ENCODE results near the gene VAMP8. TPM values are rescaled to one million over a fixed set of nuclear protein-coding genes. Genes with fewer than 3 reads are reported as not detected.
"Not testable (repeated sequence)": the region's sequence is repeated elsewhere in the genome, so short reads cannot be mapped to it uniquely, and the experiment has no call there.

The VAMP8 gene
- total RNA-seq, 1 donor from 2014 or later, result 46.2 TPM

- Histone ChIP-seq H3K4me3 (no peak overlapping the region), H3K4me1 (no peaks in the 10 kb centered on the region), H3K36me3 (peaks cover 0 to 55% of the 10 kb centered on the region in 2 donors), H3K9me3 (no peaks in the 10 kb centered on the region), H3K27me3 (no peaks in the 10 kb centered on the region), H3K27ac (no peak overlapping the region)
- no peak for DNase-seq (ENCODE audit: extremely low spot score in 2 of 2)
- intact Hi-C loops (cut with DNase I), result no loop called here
- TF ChIP-seq CTCF (IDR thresholded peaks at IDR 0.05) (no peak), POLR2AphosphoS5 (IDR thresholded peaks at IDR 0.05; ENCODE audit: insufficient read depth in 1 of 2, low read depth in 1 of 2) (no peak), POLR2A (IDR thresholded peaks at IDR 0.05) (no peak)
These were observed 24.2 kb upstream of the VAMP8 start for GRCh38 chr2:85553184-85553583.

GRCh38 chr2:85554980-85555612 lies 22.3 kb upstream of the VAMP8 start:
- Histone ChIP-seq H3K9me3 (no peaks in the 10 kb centered on the region), H3K4me3 (no peak overlapping the region), H3K4me1 (peaks cover 11% of the 10 kb centered on the region), H3K36me3 (peaks cover 0 to 59% of the 10 kb centered on the region in 2 donors), H3K27ac (no peak overlapping the region), H3K27me3 (no peaks in the 10 kb centered on the region)
- no peak for DNase-seq (ENCODE audit: extremely low spot score in 2 of 2)
- intact Hi-C loops (cut with DNase I), result no loop called here
- TF ChIP-seq POLR2AphosphoS5 (IDR thresholded peaks at IDR 0.05; ENCODE audit: insufficient read depth in 1 of 2, low read depth in 1 of 2), result no peak
- no peak for TF ChIP-seq POLR2A (IDR thresholded peaks at IDR 0.05)
- no peak for TF ChIP-seq CTCF (IDR thresholded peaks at IDR 0.05)

GRCh38 chr2:85557130-85557529 lies 20.3 kb upstream of the VAMP8 start:
- no peak for DNase-seq (ENCODE audit: extremely low spot score in 2 of 2)
- no peak for TF ChIP-seq POLR2AphosphoS5 (IDR thresholded peaks at IDR 0.05; ENCODE audit: insufficient read depth in 1 of 2, low read depth in 1 of 2)
- TF ChIP-seq POLR2A (IDR thresholded peaks at IDR 0.05), result no peak
- TF ChIP-seq CTCF (IDR thresholded peaks at IDR 0.05), result no peak
- Histone ChIP-seq H3K4me1 (peaks cover 23% of the 10 kb centered on the region), H3K9me3 (no peaks in the 10 kb centered on the region), H3K4me3 (no peak overlapping the region), H3K27me3 (no peaks in the 10 kb centered on the region), H3K36me3 (peaks cover 0 to 43% of the 10 kb centered on the region in 2 donors), H3K27ac (no peak overlapping the region)
- intact Hi-C loops (cut with DNase I), result no loop called here

GRCh38 chr2:85558160-85558559 lies 19.2 kb upstream of the VAMP8 start:
- no peak for TF ChIP-seq POLR2A (IDR thresholded peaks at IDR 0.05)
- no peak for TF ChIP-seq POLR2AphosphoS5 (IDR thresholded peaks at IDR 0.05; ENCODE audit: insufficient read depth in 1 of 2, low read depth in 1 of 2)
- TF ChIP-seq CTCF (IDR thresholded peaks at IDR 0.05), result no peak
- Histone ChIP-seq H3K27ac (no peak overlapping the region), H3K4me1 (peaks cover 25% of the 10 kb centered on the region), H3K36me3 (peaks cover 0 to 34% of the 10 kb centered on the region in 2 donors), H3K9me3 (no peaks in the 10 kb centered on the region), H3K4me3 (no peak overlapping the region), H3K27me3 (no peaks in the 10 kb centered on the region)
- intact Hi-C loops (cut with DNase I), result no loop called here
- no peak for DNase-seq (ENCODE audit: extremely low spot score in 2 of 2)

- H3K27ac ChIP-seq; H3K9me3 ChIP-seq; intact Hi-C loops (cut with DNase I); DNase-seq (ENCODE audit: extremely low spot score in 2 of 2); H3K27me3 ChIP-seq: not testable (repeated sequence)
- peaks cover 25% of the 10 kb centered on the region for H3K4me1 ChIP-seq
- peak overlapping the region; percentile 73 to 90 for H3K4me3 ChIP-seq
- H3K36me3 ChIP-seq, result peaks cover 0 to 14% of the 10 kb centered on the region in 2 donors
These were observed 17.0 kb upstream of the VAMP8 start for GRCh38 chr2:85560403-85560726.
